Measurements from ENCODE around the gene RNF212. TPM values are rescaled to one million over a fixed set of nuclear protein-coding genes. Genes with fewer than 3 reads are reported as not detected.
A peak's percentile ranks its signal among the peaks of the same experiment; 100 is the strongest.

RNF212 gene
- 0.68 TPM for polyA plus RNA-seq

- Mint-ChIP-seq H3K4me1 (no peaks in the 10 kb centered on the region), H3K9me3 (no peaks in the 10 kb centered on the region), H3K27ac (no peak within 1 kb of the TSS), H3K4me3 (no peak within 1 kb of the TSS), H3K36me3 (no peaks in the 10 kb centered on the region), H3K27me3 (peaks cover 16% of the 10 kb centered on the region)
Observed at GRCh38 chr4:1113311-1114009, at the start of gene RNF212. TSS of gene RNF212 (minus strand) at chr4:1113564. CDS start at chr4:1113464, 100 bp downstream.

GRCh38 chr4:1160351-1160750, 47.0 kb upstream of the RNF212 start:
- Mint-ChIP-seq H3K4me1 (peaks cover 12 to 18% (median 17%) of the 10 kb centered on the region in 3 donors), H3K27me3 (peaks cover 6% of the 10 kb centered on the region), H3K9me3 (peaks cover 4 to 16% (median 10%) of the 10 kb centered on the region in 3 donors), H3K27ac (no peak overlapping the region), H3K36me3 (peaks cover 11% of the 10 kb centered on the region), H3K4me3 (no peak overlapping the region)

GRCh38 chr4:1156069-1156468, 42.7 kb upstream of the RNF212 start:
- Mint-ChIP-seq H3K27me3 (peaks cover 18% of the 10 kb centered on the region), H3K36me3 (peaks cover 7% of the 10 kb centered on the region), H3K4me3 (no peak overlapping the region), H3K27ac (no peak overlapping the region), H3K9me3 (peaks cover 4 to 13% (median 9%) of the 10 kb centered on the region in 3 donors), H3K4me1 (peaks cover 0 to 11% (median 2%) of the 10 kb centered on the region in 3 donors)

GRCh38 chr4:1155314-1155713, 42.0 kb upstream of the RNF212 start:
- H3K36me3 Mint-ChIP-seq: peaks cover 7% of the 10 kb centered on the region
- peaks cover 18% of the 10 kb centered on the region for H3K27me3 Mint-ChIP-seq
- H3K4me3 Mint-ChIP-seq: no peak overlapping the region
- peak overlapping the region in 1 of 3 donors; percentile 23 for H3K27ac Mint-ChIP-seq
- peaks cover 4 to 13% (median 9%) of the 10 kb centered on the region in 3 donors for H3K9me3 Mint-ChIP-seq
- peaks cover 0 to 10% (median 2%) of the 10 kb centered on the region in 3 donors for H3K4me1 Mint-ChIP-seq

- Mint-ChIP-seq H3K4me3 (no peak overlapping the region), H3K27me3 (peaks cover 19% of the 10 kb centered on the region)
Observed at GRCh38 chr4:1154523-1155182, 41.3 kb upstream of the RNF212 start.

GRCh38 chr4:1154126-1154522, 40.8 kb upstream of the RNF212 start:
- H3K4me1 Mint-ChIP-seq: peaks cover 0 to 10% (median 2%) of the 10 kb centered on the region in 3 donors
- H3K27ac Mint-ChIP-seq: no peak overlapping the region
- H3K9me3 Mint-ChIP-seq: peaks cover 6 to 13% (median 11%) of the 10 kb centered on the region in 3 donors
- no peak overlapping the region for H3K4me3 Mint-ChIP-seq
- peaks cover 7% of the 10 kb centered on the region for H3K36me3 Mint-ChIP-seq
- H3K27me3 Mint-ChIP-seq: peaks cover 21% of the 10 kb centered on the region

More at GRCh38 chr4:1154523-1155182, 41.3 kb upstream of the RNF212 start:
- H3K9me3 Mint-ChIP-seq: peaks cover 5 to 13% (median 9%) of the 10 kb centered on the region in 3 donors
- H3K27ac Mint-ChIP-seq: no peak overlapping the region
- H3K4me1 Mint-ChIP-seq: peaks cover 0 to 10% (median 2%) of the 10 kb centered on the region in 3 donors
- peaks cover 7% of the 10 kb centered on the region for H3K36me3 Mint-ChIP-seq

GRCh38 chr4:1153567-1154090, 40.3 kb upstream of the RNF212 start:
- Mint-ChIP-seq H3K36me3 (peaks cover 6% of the 10 kb centered on the region), H3K4me1 (peaks cover 0 to 10% (median 2%) of the 10 kb centered on the region in 3 donors), H3K27me3 (peaks cover 21% of the 10 kb centered on the region), H3K27ac (no peak overlapping the region), H3K9me3 (peaks cover 6 to 13% (median 11%) of the 10 kb centered on the region in 3 donors), H3K4me3 (no peak overlapping the region)

GRCh38 chr4:1152290-1152689, 38.9 kb upstream of the RNF212 start:
- Mint-ChIP-seq H3K4me3 (no peak overlapping the region), H3K27ac (no peak overlapping the region), H3K36me3 (peaks cover 2% of the 10 kb centered on the region), H3K27me3 (peaks cover 19% of the 10 kb centered on the region), H3K4me1 (peaks cover 2 to 10% (median 3%) of the 10 kb centered on the region in 3 donors), H3K9me3 (peaks cover 0 to 3% (median 2%) of the 10 kb centered on the region in 3 donors)

- Mint-ChIP-seq H3K27ac (no peak overlapping the region), H3K36me3 (no peaks in the 10 kb centered on the region), H3K4me3 (no peak overlapping the region), H3K4me1 (peaks cover 2 to 10% (median 3%) of the 10 kb centered on the region in 3 donors), H3K9me3 (peaks cover 0 to 3% (median 2%) of the 10 kb centered on the region in 3 donors), H3K27me3 (peaks cover 19% of the 10 kb centered on the region)
Observed at GRCh38 chr4:1151541-1151940, 38.2 kb upstream of the RNF212 start.

- Mint-ChIP-seq H3K9me3 (peaks cover 0 to 3% (median 2%) of the 10 kb centered on the region in 3 donors), H3K27ac (no peak overlapping the region), H3K36me3 (no peaks in the 10 kb centered on the region), H3K27me3 (peaks cover 17% of the 10 kb centered on the region), H3K4me3 (no peak overlapping the region), H3K4me1 (peaks cover 2 to 10% (median 3%) of the 10 kb centered on the region in 3 donors)
Observed at GRCh38 chr4:1150875-1151274, 37.5 kb upstream of the RNF212 start.

GRCh38 chr4:1139860-1140259, 26.5 kb upstream of the RNF212 start:
- Mint-ChIP-seq H3K27me3 (peaks cover 26% of the 10 kb centered on the region), H3K36me3 (no peaks in the 10 kb centered on the region), H3K9me3 (peaks cover 0 to 2% (median 0%) of the 10 kb centered on the region in 3 donors), H3K4me1 (peaks cover 9 to 32% (median 17%) of the 10 kb centered on the region in 3 donors), H3K27ac (no peak overlapping the region), H3K4me3 (peak overlapping the region in 1 of 4 donors; percentile 11)

- Mint-ChIP-seq H3K4me3 (peak overlapping the region in 3 of 4 donors; percentile 59 to 89 (median 82)), H3K27ac (peak overlapping the region in 1 of 3 donors; percentile 3), H3K9me3 (peaks cover 0 to 2% (median 0%) of the 10 kb centered on the region in 3 donors), H3K27me3 (peaks cover 26% of the 10 kb centered on the region), H3K4me1 (peaks cover 14 to 43% (median 27%) of the 10 kb centered on the region in 3 donors), H3K36me3 (no peaks in the 10 kb centered on the region)
Observed at GRCh38 chr4:1137850-1138249, 24.5 kb upstream of the RNF212 start.

GRCh38 chr4:1137063-1137776, 23.9 kb upstream of the RNF212 start:
- Mint-ChIP-seq H3K27me3 (peaks cover 23% of the 10 kb centered on the region), H3K4me1 (peaks cover 19 to 43% (median 31%) of the 10 kb centered on the region in 3 donors), H3K27ac (peak overlapping the region in 1 of 3 donors; percentile 5), H3K9me3 (peaks cover 0 to 2% (median 0%) of the 10 kb centered on the region in 3 donors), H3K4me3 (peak overlapping the region; percentile 59 to 89 (median 82)), H3K36me3 (no peaks in the 10 kb centered on the region)

GRCh38 chr4:1136048-1136447, 22.7 kb upstream of the RNF212 start:
- no peak overlapping the region for H3K27ac Mint-ChIP-seq
- H3K4me1 Mint-ChIP-seq: peaks cover 19 to 43% (median 31%) of the 10 kb centered on the region in 3 donors
- peaks cover 18% of the 10 kb centered on the region for H3K27me3 Mint-ChIP-seq
- H3K4me3 Mint-ChIP-seq: peak overlapping the region in 2 of 4 donors; percentile 36 to 67
- peaks cover 0 to 2% (median 0%) of the 10 kb centered on the region in 3 donors for H3K9me3 Mint-ChIP-seq
- H3K36me3 Mint-ChIP-seq: no peaks in the 10 kb centered on the region

All from IgD-negative memory B cell (primary cell).